Body of pancreas (tissue), 4 donors: ENCODE results near the gene CCDC169. TPM values are rescaled to one million over a fixed set of nuclear protein-coding genes. Genes with fewer than 3 reads are reported as not detected.

ENCODE experiments used
- ATAC-seq: fragments of 150-250 bp; one replicate; pipeline ENCODE4 v1.9.1; 2016
- DNase-seq, 4 donors: peaks; one replicate each; pipeline ENCODE4 v3.0.0-alpha.2; 2019
- H3K27ac ChIP-seq, 4 donors: fragments of 200-600 bp; sonication (generic); 1 replicate in 3 of 4; 2 replicates in 1 of 4; pipeline versions ENCODE4 v1.5.1 to v1.6.1; 2016 to 2019; ENCODE audit warnings: mild to moderate bottlenecking in 1 of 4, mixed read lengths in 1 of 4, moderate library complexity in 1 of 4
- H3K27me3 ChIP-seq, 2 donors: fragments of 200-600 bp; sonication (generic); one replicate each; pipeline ENCODE4 v1.6.0; 2016; ENCODE audit warnings: mild to moderate bottlenecking in 1 of 2
- H3K36me3 ChIP-seq, 2 donors: fragments of 200-600 bp; sonication (generic); replicated peaks in 1 of 2; 2 replicates each; pipeline ENCODE4 v1.5.1; 2016; ENCODE audit warnings: low read depth in 2 of 2; ENCODE audit not compliant: insufficient read depth in 1 of 2
- H3K4me1 ChIP-seq: fragments of 200-600 bp; sonication (generic); one replicate; pipeline ENCODE4 v1.6.0; 2016
- H3K4me3 ChIP-seq, 2 donors: fragments of 200-600 bp; sonication (generic); 1 replicate in 1 of 2; 2 replicates in 1 of 2; pipeline ENCODE4 v1.5.1; 2016 to 2019
- H3K9me3 ChIP-seq, 3 donors: fragments of 200-600 bp; sonication (generic); 1 replicate in 2 of 3; 2 replicates in 1 of 3; pipeline ENCODE4 v1.5.1; 2016
- CTCF ChIP-seq, 7 experiments: fragments of 450-650 bp in 4 of 7; fragments of 200-600 bp in 3 of 7; sonication (generic) in 3 of 7; IDR thresholded peaks; one replicate each; pipeline ENCODE4 v1.5.1; 2016 to 2019; ENCODE audit warnings: antibody characterized with exemption in 7 of 7
- POLR2A ChIP-seq, 3 donors: fragments of 450-650 bp; IDR thresholded peaks; one replicate each; pipeline ENCODE4 v1.6.1; 2016; ENCODE audit warnings: antibody characterized with exemption in 3 of 3, mild to moderate bottlenecking in 2 of 3
- WGBS, 2 donors: methylation state at CpG; one replicate each; pipeline ENCODE4 v1.1.5; 2017; 5-methylcytosine and 5-hydroxymethylcytosine counted together
- intact Hi-C: fragments of 100-400 bp; cut with DNase I; formaldehyde crosslinking; loops from one replicate; pipeline ENCODE4 v1.15.1; 2023
- total RNA-seq, 2 donors: library from RNA; depleted of rRNA; stranded (reverse); fragments of >200 nt; gene quantifications; one replicate each; pipeline ENCODE4 v1.1.0, GENCODE V29; 2016

Gene CCDC169
- total RNA-seq, 2 donors from 2014 or later = 1.3 to 1.6 TPM

DNA sequence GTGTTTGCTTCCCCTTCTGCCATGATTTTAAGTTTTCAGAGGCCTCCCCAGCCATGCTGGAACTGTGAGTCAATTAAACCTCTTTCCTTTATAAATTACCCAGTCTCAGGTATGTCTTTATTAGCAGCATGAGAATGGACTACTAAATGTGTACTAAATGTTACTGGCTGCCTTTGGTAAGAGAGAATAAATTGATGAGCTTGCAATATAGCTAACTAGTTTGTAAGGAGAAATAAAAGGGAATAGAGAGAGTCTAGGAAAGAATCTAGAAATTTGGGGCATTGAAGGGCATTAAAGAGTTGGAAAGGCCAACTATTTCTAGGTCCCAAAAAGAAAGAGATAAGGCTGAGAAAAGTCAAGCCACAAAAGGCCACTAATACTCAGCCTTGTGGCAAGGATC, 77.7 kb downstream of the CCDC169 start:
- H3K9me3 ChIP-seq = no peaks in the 10 kb centered on the region

DNA sequence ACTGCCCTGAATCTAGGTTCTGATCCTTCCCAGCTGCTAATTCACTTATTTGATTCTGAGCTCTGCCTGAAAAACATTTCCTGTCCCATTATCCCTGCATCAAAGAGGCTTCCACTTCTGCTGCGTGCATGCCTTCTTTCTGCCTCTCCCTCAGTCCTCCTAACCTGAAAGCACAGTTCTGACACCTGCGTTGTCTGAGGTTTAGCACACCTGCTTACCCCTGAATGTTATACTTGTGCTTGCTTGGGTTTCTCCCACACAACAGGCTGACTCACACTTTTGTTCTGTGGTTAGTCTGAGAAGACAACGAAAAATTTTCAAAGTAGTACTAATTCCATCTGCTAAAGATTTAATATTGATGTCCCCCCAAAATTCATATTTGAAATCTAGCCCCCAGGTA, 80.2 kb downstream of the CCDC169 start:
- Histone ChIP-seq H3K27ac (no peak overlapping the region), H3K9me3 (no peaks in the 10 kb centered on the region), H3K36me3 (no peaks in the 10 kb centered on the region), H3K4me1 (no peaks in the 10 kb centered on the region), H3K4me3 (no peak overlapping the region), H3K27me3 (no peaks in the 10 kb centered on the region)
- DNase-seq = no peak
- 64 to 66% methylated on average over 3 of the region's 3 CpGs for WGBS, 2 donors
- intact Hi-C loops = no loop called here
- no peak for ATAC-seq
- TF ChIP-seq POLR2A (IDR thresholded peaks at IDR 0.05) (no peak), CTCF (IDR thresholded peaks at IDR 0.05) (no peak)

More for the DNA sequence above, 77.7 kb downstream of the CCDC169 start:
- no peak for DNase-seq
- no peak for ATAC-seq
- intact Hi-C loops = no loop called here
- Histone ChIP-seq H3K27me3 (no peaks in the 10 kb centered on the region), H3K36me3 (no peaks in the 10 kb centered on the region), H3K27ac (no peak overlapping the region), H3K4me1 (no peaks in the 10 kb centered on the region), H3K4me3 (no peak overlapping the region)
- no peak for TF ChIP-seq CTCF (IDR thresholded peaks at IDR 0.05)
- no peak for TF ChIP-seq POLR2A (IDR thresholded peaks at IDR 0.05)

DNA sequence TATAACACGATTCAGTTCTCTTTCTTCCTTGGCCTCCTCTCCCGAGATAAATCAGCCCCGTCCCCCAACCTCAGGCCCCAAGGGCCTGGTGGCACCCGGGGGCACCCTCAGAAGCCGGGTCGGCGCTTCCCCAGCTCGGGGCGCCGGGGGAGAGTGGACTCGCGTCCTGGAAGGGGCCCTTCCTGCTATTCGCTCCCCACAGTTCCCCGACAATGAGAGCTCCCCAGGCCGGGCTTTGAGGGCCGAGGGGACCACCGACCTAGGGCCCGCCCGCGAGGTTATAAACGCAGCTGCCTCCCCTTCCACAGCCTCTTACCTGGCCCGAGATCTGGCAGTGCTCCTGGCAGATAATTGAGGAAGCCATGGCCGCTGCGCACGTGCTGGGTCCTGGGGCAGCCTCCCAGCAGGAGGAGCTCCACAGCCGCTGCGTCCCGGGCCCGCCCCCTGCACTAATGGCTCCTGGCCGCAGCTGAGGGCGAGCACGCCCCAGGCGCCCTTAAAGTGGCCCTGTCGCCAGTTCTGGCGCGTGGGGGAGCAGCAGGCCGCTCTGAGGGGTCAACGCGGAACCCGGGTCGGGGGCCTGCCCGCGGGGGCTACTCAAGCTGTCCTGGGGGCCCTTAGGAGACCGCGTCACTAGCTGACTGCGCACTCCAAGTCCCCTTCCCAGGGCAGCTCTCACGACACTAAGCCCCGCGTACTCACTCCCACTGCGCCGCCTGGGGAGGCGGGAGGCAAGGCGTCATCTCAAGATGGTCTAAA, 83.3 kb downstream of the CCDC169 start, which contains the start of gene SOHLH2:
SOHLH2 (minus strand) TSS at position 394 of the 759 bp plus-strand sequence; CDS start at position 364, 30 bp downstream.
- ATAC-seq (no peak), DNase-seq (no peak)
- H3K27me3 ChIP-seq = no peaks in the 10 kb centered on the region
- H3K4me1 ChIP-seq = no peaks in the 10 kb centered on the region
- H3K9me3 ChIP-seq = no peaks in the 10 kb centered on the region
- no peak for TF ChIP-seq POLR2A (IDR thresholded peaks at IDR 0.05)
- TF ChIP-seq CTCF (IDR thresholded peaks at IDR 0.05) = no peak
- no peak within 1 kb of the TSS for H3K27ac ChIP-seq
- H3K36me3 ChIP-seq = no peaks in the 10 kb centered on the region
- 87 to 90% methylated on average over 27 of the region's 53 CpGs for WGBS, 2 donors
- intact Hi-C loops = no loop called here
- H3K4me3 ChIP-seq = no peak within 1 kb of the TSS

- no peaks in the 10 kb centered on the region for H3K27me3 ChIP-seq
Measured at GRCh38 chr13:36212789-36213188, 84.8 kb downstream of the CCDC169 start.

More at GRCh38 chr13:36212789-36213188, 84.8 kb downstream of the CCDC169 start:
- intact Hi-C loops = no loop called here
- H3K4me3 ChIP-seq = no peak overlapping the region
- H3K4me1 ChIP-seq = no peaks in the 10 kb centered on the region
- 66 to 73% methylated on average over 3 of the region's 3 CpGs for WGBS, 2 donors
- no peaks in the 10 kb centered on the region for H3K9me3 ChIP-seq
- DNase-seq (no peak), ATAC-seq (no peak)
- no peaks in the 10 kb centered on the region for H3K36me3 ChIP-seq
- TF ChIP-seq CTCF (IDR thresholded peaks at IDR 0.05) (no peak), POLR2A (IDR thresholded peaks at IDR 0.05) (no peak)
- H3K27ac ChIP-seq = no peak overlapping the region
